HG03103 (cell line): ENCODE data around the gene PDYN.

ENCODE experiments used
- ATAC-seq: cut with Tn5 transposase; IDR thresholded peaks from one replicate; pipeline ENCODE4 v1.9.1; 2021; ENCODE audit warnings: low read depth; ENCODE audit not compliant: unreplicated experiment

PDYN gene

GRCh38 chr20:1952737-1953530 lies 40.9 kb downstream of the PDYN start:
- no peak for ATAC-seq

- ATAC-seq, result no peak
These were observed 42.3 kb downstream of the PDYN start for GRCh38 chr20:1951436-1952115.

DNA sequence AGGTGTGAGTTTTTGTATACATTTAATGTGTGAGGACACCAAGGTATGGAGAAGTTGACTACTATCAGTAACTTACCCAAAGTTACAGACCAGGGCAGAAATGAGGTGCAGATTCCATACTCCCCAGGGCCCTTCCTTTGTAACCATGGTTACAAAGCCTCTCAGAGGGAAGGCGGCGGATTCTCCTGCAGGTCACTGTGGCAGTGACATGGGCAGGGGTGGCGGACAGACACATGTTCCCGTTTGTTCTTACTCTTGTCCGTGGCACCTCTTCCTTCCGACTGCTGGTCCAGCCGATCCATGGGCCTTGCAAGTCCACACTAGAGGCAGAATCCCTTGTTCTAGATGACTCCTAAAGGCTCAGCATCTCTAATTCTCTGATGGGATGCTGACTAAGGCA lies 43.0 kb downstream of the PDYN start:
- no peak for ATAC-seq

DNA sequence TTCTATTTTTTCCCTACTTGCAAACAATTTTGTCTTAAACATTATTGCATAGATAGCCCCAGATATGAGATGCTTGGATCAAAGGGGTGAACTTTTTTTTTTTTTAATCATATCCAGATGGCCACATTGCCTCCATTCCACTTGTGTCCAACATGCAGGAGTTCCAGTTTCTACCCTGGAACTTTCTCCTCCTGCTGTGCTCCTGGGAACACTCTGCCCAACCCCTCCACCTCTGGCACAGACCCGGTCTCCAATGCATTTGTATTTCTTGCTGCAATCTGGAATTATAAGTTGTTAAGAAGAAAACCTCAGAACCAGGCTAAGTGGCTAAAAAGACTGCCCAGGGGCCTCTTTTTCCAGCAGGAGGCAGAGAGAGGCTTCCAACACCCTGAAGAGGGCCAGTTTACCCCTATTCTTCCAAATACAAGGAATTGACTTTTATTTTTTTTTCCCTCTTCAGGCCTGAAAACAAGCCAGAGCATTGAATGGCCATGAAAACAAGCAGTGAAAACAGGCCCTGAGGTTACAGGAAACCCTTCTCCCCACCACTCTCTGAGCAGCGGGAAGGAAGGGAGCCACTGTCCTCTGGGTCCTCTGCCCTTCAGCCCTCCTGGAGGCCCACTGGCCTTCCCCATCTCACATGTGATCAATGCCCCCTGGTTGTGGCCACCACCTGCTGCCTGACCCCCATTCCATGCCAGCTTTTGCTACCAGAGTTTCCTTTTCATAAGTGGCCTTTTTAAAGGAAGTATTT lies 44.3 kb downstream of the PDYN start:
- no peak for ATAC-seq

- ATAC-seq, result no peak
These were observed 46.4 kb downstream of the PDYN start for GRCh38 chr20:1947535-1947846.

- no peak for ATAC-seq
These were observed 46.9 kb downstream of the PDYN start for GRCh38 chr20:1946762-1947534.

DNA sequence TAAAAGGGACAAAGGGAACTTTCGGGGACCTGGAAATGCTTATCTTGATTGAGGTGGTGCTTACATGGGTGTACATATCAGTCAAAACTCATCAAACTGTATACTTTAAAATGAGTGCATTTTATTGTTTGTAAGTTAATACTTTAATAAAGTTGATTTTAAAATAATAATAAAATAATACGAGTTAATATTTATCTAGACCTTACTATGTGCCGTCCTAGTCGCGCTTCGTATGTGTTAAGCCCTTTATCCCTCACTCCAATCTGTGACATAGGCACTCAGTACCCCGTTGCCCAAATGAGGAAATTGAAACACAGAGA lies 47.5 kb downstream of the PDYN start:
- no peak for ATAC-seq

- ATAC-seq, result no peak
These were observed 48.2 kb downstream of the PDYN start for GRCh38 chr20:1945660-1946059.

DNA sequence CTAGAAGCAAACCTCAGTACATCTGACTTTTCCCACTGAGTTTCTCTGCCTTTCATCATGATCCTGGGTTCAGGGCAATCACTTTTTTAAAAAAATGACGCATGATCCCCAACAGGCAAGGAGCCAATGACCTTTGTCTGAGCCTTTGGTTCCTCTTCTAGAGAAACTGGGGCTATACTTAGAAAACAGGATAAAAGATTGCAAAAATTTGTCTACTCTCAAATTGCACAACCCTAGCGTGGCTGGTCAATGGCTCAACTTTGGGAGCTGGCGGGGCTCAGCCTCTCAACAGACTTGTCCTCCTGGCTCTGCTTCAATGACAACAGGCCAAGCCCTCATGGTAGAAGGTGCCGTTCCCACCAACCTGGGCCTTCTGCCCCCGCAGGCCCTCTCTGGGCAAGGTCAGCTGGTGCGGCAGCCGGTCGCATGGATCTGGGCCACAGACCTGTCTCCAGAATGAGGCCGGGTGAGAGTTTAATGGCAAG lies 48.7 kb downstream of the PDYN start:
- no peak for ATAC-seq

DNA sequence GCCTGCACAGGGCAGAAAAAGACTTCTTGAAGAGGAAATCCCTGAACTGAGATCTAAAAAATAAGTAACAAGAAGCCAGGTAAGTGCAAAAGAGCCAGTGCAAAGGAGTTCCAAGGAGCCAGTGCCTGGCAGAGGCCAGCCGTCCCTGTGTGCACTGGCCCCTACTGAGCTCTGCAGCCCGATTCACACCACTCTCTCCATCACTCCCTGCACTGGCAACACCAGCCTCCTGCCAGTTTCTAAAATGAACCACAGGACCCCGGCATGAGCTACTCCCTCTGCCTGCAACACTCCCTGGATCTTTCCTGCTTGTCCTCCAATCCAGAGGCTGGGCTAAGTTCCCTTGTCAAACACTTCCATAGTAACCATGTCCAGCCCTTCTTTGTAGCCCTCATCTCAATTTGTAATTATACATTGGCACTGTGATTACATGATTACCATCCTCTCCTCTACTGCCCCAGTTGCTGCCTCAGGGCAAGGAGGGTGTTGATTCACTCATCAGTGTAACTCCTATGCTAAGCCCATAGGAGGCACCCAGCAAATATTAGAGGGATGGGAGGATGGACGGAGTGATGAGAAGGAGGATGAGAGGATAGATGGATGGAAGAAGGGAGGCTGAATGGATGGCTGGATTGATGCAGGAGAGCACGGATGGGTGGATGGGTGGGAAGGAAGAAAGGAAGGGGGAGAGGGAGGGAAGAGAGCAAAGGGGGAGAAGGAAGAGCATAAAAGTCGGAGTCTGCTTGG lies 49.3 kb downstream of the PDYN start:
- ATAC-seq, result no peak

DNA sequence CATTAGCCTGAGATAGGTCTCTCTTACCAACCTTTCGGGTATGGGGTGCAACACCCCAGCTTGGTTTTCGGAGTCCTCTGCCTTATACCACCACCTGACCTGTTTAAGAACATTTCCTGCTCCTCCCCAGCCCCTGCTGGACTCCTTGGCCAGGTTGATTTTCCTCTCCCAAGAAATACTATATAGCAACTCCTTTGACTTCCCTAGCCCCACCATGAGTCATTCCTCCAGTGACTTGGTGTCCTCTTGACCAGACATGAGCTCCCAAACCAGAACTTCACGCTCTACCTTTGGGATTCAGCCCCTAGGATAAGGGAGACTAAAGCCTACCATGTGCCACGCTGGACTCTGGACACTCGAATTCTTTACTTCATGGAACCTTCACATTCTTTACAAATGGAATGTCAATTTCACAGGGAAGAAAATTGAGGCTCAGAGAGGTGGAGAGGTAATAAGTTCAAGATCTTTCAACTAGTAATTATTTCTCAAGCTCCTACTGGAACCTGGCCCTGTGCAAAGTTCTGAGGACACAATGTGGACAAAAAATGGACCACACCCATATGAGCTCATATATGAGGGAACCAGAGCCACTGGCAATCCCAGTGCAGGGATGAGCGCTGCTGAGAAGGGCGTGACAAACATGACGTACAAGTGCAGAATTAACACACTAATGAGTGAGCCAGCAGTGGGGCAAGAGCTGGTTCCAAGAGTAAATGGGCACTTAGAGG lies 50.4 kb downstream of the PDYN start:
- ATAC-seq, result no peak

- ATAC-seq, result no peak
These were observed 51.2 kb downstream of the PDYN start for GRCh38 chr20:1942486-1943274.

DNA sequence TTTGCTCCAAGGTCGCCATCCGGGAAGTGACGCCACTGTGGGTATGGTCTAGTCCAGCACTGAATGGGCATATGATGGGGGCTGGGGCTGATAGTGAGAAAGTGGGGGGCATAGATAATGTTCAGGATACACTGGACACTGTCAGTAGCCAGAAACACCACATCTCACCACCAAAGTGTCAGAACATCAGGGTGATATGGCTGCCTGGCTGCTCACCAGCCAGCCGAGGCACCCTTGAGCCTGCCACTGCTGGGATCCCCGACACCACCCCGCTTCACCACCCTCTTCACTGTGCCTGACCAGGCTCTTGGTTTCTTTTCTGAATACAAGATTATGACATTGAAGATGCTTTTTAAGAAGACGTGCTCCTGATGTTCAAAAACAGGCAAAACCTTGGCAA lies 51.8 kb downstream of the PDYN start:
- ATAC-seq, result no peak

- no peak for ATAC-seq
These were observed 52.6 kb downstream of the PDYN start for GRCh38 chr20:1941226-1941625.

- no peak for ATAC-seq
These were observed 53.3 kb downstream of the PDYN start for GRCh38 chr20:1940581-1940980.

DNA sequence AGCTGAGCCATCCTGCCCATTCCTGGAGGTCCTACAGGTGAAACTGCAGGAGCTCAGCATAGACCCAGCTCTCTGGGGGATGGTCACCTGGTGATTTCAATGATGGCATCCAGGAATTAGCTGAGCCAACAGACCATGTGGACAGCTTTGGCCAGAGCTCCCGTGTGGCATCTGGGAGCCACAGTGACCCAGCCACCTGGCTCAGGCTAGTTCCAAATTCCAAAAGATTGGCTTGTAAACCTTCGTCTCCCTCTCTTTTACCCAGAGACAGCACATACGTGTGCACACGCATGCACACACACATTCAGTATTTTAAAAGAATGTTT lies 54.6 kb downstream of the PDYN start:
- no peak for ATAC-seq

GRCh38 chr20:1938464-1939269 lies 55.2 kb downstream of the PDYN start:
- no peak for ATAC-seq

- no peak for ATAC-seq
These were observed 56.4 kb downstream of the PDYN start for GRCh38 chr20:1937316-1937976.
